HCT116 (cell line): ENCODE results near the gene C1orf174. TPM values are rescaled to one million over a fixed set of nuclear protein-coding genes. Genes with fewer than 3 reads are reported as not detected.

Experiments
- ATAC-seq: fragments of 200-7000 bp; cut with Tn5 transposase; 2 replicates; pipeline ENCODE4 v1.9.1; 2020; ENCODE audit warnings: mild to moderate bottlenecking, moderate library complexity
- BruUV-seq: library from RNA; stranded (reverse); fragments of 400-500 nt; replicated peaks from 2 replicates; lab custom pipeline; 2021; lab: Mats Ljungman, UMichigan
- CTCF ChIA-PET: fragments of 300-600 bp; sonication (Branson Sonifier 250); formaldehyde crosslinking; loops from one replicate; lab custom pipeline; 2021; ENCODE audit warnings: antibody characterized with exemption; lab: Charles Lee
- POLR2A ChIA-PET: fragments of 300-600, 350-600 bp; sonication (Branson Sonifier 250); formaldehyde crosslinking; loops from one replicate; lab custom pipeline; 2021; ENCODE audit warnings: antibody characterized with exemption; lab: Charles Lee
- RAD21 ChIA-PET, 2 experiments: fragments of 300-600 bp; sonication (Branson Sonifier 250); formaldehyde crosslinking; loops; one replicate each; lab custom pipeline; 2023; ENCODE audit warnings: low total read pairs in 2 of 2; ENCODE audit not compliant: uncharacterized antibody in 2 of 2, unreplicated experiment in 2 of 2, low non-redundant PET in 1 of 2; lab: Charles Lee
- DNase-seq: peaks from one replicate; pipeline ENCODE4 v3.0.0-alpha.2; 2010; ENCODE audit warnings: low read depth, low spot score
- H2AFZ ChIP-seq: fragments of 200-600 bp; shearing (Covaris generic), sonication (generic); 2 replicates; pipeline ENCODE4 v1.6.1; 2017; ENCODE audit warnings: low read depth, mixed run types, mixed read lengths, antibody characterized with exemption, low read length; ENCODE audit not compliant: poor library complexity, severe bottlenecking
- H3K27ac ChIP-seq: 2 replicates; pipeline ENCODE4 v1.5.1; 2012; ENCODE audit warnings: low read depth, low read length
- H3K27me3 ChIP-seq: fragments of 200-600 bp; sonication (generic); 2 replicates; pipeline ENCODE4 v1.6.1; 2016; ENCODE audit warnings: mixed run types, low read length, mixed read lengths; ENCODE audit not compliant: insufficient read depth
- H3K36me3 ChIP-seq, 2 experiments: fragments of 200-500 bp in 1 of 2; fragments of 200-600 bp in 1 of 2; sonication (Bioruptor generic) in 1 of 2; sonication (generic) in 1 of 2; 2 replicates each; pipeline versions ENCODE4 v1.5.1 to v1.6.1; 2014 to 2016; ENCODE audit warnings: low read length in 2 of 2, inconsistent platforms in 1 of 2, mixed read lengths in 1 of 2, mixed run types in 1 of 2; ENCODE audit not compliant: insufficient read depth in 2 of 2, control insufficient read depth in 1 of 2
- H3K4me1 ChIP-seq, 2 experiments: fragments of 200-600 bp in 1 of 2; sonication (generic) in 1 of 2; 2 replicates each; pipeline versions ENCODE4 v1.5.1 to v1.6.1; 2012 to 2017; ENCODE audit warnings: low read length in 2 of 2, inconsistent platforms in 1 of 2, mild to moderate bottlenecking in 1 of 2, mixed read lengths in 1 of 2, mixed run types in 1 of 2, moderate library complexity in 1 of 2; ENCODE audit not compliant: insufficient read depth in 2 of 2, control insufficient read depth in 1 of 2
- H3K4me2 ChIP-seq: fragments of 200-600 bp; sonication (generic); 2 replicates; pipeline ENCODE4 v1.6.1; 2017; ENCODE audit warnings: mixed run types, low read length, mixed read lengths
- H3K4me3 ChIP-seq, 2 experiments: fragments of 200-600 bp in 1 of 2; sonication (generic) in 1 of 2; replicated peaks in 1 of 2; 2 replicates each; pipeline ENCODE4 v1.5.1; 2011 to 2016; ENCODE audit warnings: low read length in 2 of 2, control low read depth in 1 of 2, low read depth in 1 of 2, mild to moderate bottlenecking in 1 of 2, mixed read lengths in 1 of 2, mixed run types in 1 of 2
- H3K79me2 ChIP-seq: fragments of 200-600 bp; sonication (generic); 2 replicates; pipeline ENCODE4 v1.6.1; 2017; ENCODE audit warnings: mild to moderate bottlenecking, mixed run types, low read length, moderate library complexity, mixed read lengths; ENCODE audit not compliant: insufficient read depth
- H3K9ac ChIP-seq: fragments of 200-600 bp; sonication (generic); 2 replicates; pipeline ENCODE4 v1.6.1; 2016; ENCODE audit warnings: low read length, mixed read lengths
- H3K9me2 ChIP-seq: fragments of 200-600 bp; sonication (generic), shearing (Covaris generic); 2 replicates; pipeline ENCODE4 v1.6.1; 2017; ENCODE audit warnings: mixed run types, mild to moderate bottlenecking, moderate library complexity; ENCODE audit not compliant: insufficient read depth
- H3K9me3 ChIP-seq, 2 experiments: fragments of 200-500 bp in 1 of 2; fragments of 200-600 bp in 1 of 2; sonication (Bioruptor generic) in 1 of 2; sonication (generic) in 1 of 2; 2 replicates each; pipeline ENCODE4 v1.6.1; 2014 to 2017; ENCODE audit warnings: low read length in 2 of 2, mixed read lengths in 2 of 2, inconsistent platforms in 1 of 2, low read depth in 1 of 2, mild to moderate bottlenecking in 1 of 2, mixed run types in 1 of 2, moderate library complexity in 1 of 2; ENCODE audit not compliant: control insufficient read depth in 1 of 2, insufficient read depth in 1 of 2
- H4K20me1 ChIP-seq: fragments of 200-600 bp; sonication (generic), shearing (Covaris generic); 2 replicates; pipeline ENCODE4 v1.6.1; 2017; ENCODE audit warnings: mixed run types, mild to moderate bottlenecking, moderate library complexity; ENCODE audit not compliant: insufficient read depth
- ATF3 ChIP-seq: IDR thresholded peaks from 2 replicates; pipeline ENCODE4 v1.6.1; 2012
- EZH2phosphoT487 ChIP-seq: fragments of 200-600 bp; IDR thresholded peaks from 2 replicates; pipeline ENCODE4 v1.6.1; 2018; ENCODE audit warnings: antibody characterized with exemption, borderline replicate concordance
- MAX ChIP-seq: IDR thresholded peaks from 2 replicates; pipeline ENCODE4 v1.6.1; 2012
- YY1 ChIP-seq: IDR thresholded peaks from 2 replicates; pipeline ENCODE4 v1.6.1; 2011; ENCODE audit warnings: low read length, low read depth, moderate library complexity, mild to moderate bottlenecking; ENCODE audit not compliant: insufficient replicate concordance; ENCODE audit errors: extremely low read depth
- ZFX ChIP-seq: fragments of 450-650 bp; IDR thresholded peaks from 2 replicates; pipeline ENCODE4 v1.6.1; 2017
- ZNF274 ChIP-seq: fragments of 200-500 bp; sonication (Bioruptor generic); IDR thresholded peaks from 2 replicates; pipeline ENCODE4 v1.6.1; 2014; ENCODE audit warnings: mild to moderate bottlenecking, low read depth, low read length, inconsistent platforms
- intact Hi-C: fragments of 100-400 bp; cut with micrococcal nuclease; formaldehyde crosslinking; loops from 2 replicates; pipeline ENCODE4 v1.10.0; 2022
- total RNA-seq: library from RNA; stranded (reverse); gene quantifications from one replicate; pipeline ENCODE4 v1.2.1, GENCODE V29; 2021; ENCODE audit not compliant: unreplicated experiment

C1orf174 gene
- total RNA-seq, 1 experiment from 2014 or later: 33.7 TPM

- ChIA-PET POLR2A (no interaction called here), CTCF (no interaction called here), RAD21 (no interaction called here)
- H3K9ac ChIP-seq: no peak overlapping the region
- no peak overlapping the region for H3K27ac ChIP-seq
- TF ChIP-seq YY1: no peak
- TF ChIP-seq ZFX: no peak
- no peak for TF ChIP-seq ZNF274
- H3K4me3 ChIP-seq: no peak overlapping the region
- no peak overlapping the region for H2AFZ ChIP-seq
- intact Hi-C loops: loop anchor here (2.0 kb wide), 2 partner anchors 1711 to 1837 kb away; no protein-coding TSS in a partner anchor
- no TSS peak for BruUV-seq
- no peaks in the 10 kb centered on the region for H3K9me3 ChIP-seq
- no peaks in the 10 kb centered on the region for H3K36me3 ChIP-seq
- ATAC-seq (no peak), DNase-seq (no peak)
- peaks cover 2 to 9% of the 10 kb centered on the region in 2 experiments; a peak in 3 of 4 replicates for H3K4me1 ChIP-seq
- no peaks in the 10 kb centered on the region for H3K27me3 ChIP-seq
- no peak overlapping the region for H3K4me2 ChIP-seq
- H3K79me2 ChIP-seq: no peaks in the 10 kb centered on the region
- no peaks in the 10 kb centered on the region for H3K9me2 ChIP-seq
- no peaks in the 10 kb centered on the region for H4K20me1 ChIP-seq
Measured at GRCh38 chr1:3909615-3910014, 9.5 kb upstream of the C1orf174 start.

- ATAC-seq (no peak), DNase-seq (no peak)
- H2AFZ ChIP-seq: no peak overlapping the region
- TF ChIP-seq MAX (no peak), EZH2phosphoT487 (no peak), ATF3 (no peak)
- no peaks in the 10 kb centered on the region for H3K36me3 ChIP-seq
- no peak overlapping the region for H3K27ac ChIP-seq
- ChIA-PET RAD21 (no interaction called here), CTCF (no interaction called here), POLR2A (no interaction called here)
- H3K4me3 ChIP-seq: no peak overlapping the region
- H3K9me2 ChIP-seq: no peaks in the 10 kb centered on the region
- H3K9ac ChIP-seq: no peak overlapping the region
- H3K27me3 ChIP-seq: no peaks in the 10 kb centered on the region
- no peaks in the 10 kb centered on the region for H4K20me1 ChIP-seq
- H3K9me3 ChIP-seq: no peaks in the 10 kb centered on the region
- peaks cover 2 to 9% of the 10 kb centered on the region in 2 experiments; a peak in 3 of 4 replicates for H3K4me1 ChIP-seq
- no peaks in the 10 kb centered on the region for H3K79me2 ChIP-seq
- intact Hi-C loops: no loop called here
- H3K4me2 ChIP-seq: no peak overlapping the region
- BruUV-seq: no TSS peak
Measured at GRCh38 chr1:3908886-3909517, 8.9 kb upstream of the C1orf174 start.
